GM21447 (cell line): ENCODE results near the gene ZNF804A.

ENCODE experiments used
- ATAC-seq: cut with Tn5 transposase; IDR thresholded peaks from one replicate; pipeline ENCODE4 v1.9.1; 2021; ENCODE audit not compliant: unreplicated experiment

The ZNF804A gene

DNA sequence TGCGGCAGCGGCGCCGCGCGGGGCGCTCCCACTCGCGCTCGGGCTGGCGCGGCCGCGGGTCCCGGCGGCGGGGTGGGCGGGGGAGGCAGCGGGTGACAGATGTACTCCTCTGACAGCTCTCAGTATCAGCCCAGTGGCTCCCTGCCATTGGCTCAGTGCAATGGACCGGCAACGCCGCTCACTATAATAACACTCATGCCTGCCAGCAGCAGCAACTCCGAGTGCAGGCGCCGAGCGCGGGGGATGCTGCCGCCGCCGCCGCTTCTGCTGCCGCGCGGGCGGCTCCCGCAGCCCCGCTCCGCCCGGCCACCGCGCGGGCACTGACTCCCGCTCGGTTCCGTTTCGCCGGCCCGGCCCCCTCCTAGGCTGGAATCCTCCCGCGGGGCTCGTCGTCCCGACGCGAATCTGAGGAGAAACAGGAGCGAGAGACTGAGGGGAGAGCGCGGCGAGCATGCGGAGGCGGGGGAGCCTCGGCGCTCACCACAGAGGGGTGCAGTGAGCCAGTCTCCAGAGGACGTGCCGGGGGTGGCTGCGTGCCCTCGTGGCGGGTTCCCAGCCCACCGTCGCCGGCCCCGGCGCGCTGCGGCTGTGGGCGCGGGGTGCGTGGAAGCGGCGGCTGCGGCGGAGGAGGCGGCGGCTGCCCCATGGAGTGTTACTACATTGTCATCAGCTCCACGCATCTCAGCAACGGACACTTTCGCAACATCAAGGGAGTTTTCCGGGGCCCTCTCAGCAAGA is at the start of gene ZNF804A:
Gene ZNF804A (plus strand): TSS at position 214 of the 738 bp plus-strand sequence. CDS start 431 bp downstream, at position 645.
- ATAC-seq: peak; percentile 67

GRCh38 chr2:184549153-184549552 is 49.2 kb upstream of the ZNF804A start:
- ATAC-seq: no peak

DNA sequence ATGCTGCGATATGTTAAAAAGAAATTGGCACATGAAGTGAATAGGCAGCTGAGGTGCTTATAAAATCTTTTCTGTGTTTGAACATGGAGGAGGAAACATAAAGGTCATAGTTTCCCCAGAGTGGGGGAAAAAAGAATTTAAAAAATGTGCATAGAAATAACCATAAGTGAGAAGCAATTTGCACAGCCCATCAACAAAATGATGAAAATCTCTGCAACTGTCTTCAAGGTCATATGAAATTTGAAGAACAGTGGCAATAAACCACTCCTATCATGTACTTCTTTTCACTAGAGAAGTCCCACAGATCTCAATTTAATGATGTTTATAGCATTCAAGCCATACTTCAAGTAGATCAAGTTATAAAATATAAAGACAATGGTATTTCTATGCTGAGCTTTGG is 46.7 kb upstream of the ZNF804A start:
- no peak for ATAC-seq

DNA sequence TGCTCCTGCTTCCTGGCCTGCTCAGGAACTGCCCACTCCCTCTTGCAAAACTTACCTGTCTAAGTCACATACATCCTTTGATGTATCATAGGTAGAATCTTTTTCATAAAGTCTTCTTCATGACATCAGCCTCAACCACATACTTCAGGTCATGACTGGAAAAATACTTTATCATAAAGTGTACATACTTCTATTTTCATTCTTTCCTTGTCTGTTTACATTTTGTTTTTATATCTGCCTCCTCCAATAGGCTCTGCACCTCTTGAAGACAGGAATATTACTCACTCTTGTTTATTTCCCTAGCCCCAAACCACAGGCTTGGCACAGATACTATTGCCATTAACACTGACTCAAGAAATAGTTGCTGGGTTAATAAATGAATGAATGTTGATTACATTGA is 43.6 kb upstream of the ZNF804A start:
- ATAC-seq: no peak

DNA sequence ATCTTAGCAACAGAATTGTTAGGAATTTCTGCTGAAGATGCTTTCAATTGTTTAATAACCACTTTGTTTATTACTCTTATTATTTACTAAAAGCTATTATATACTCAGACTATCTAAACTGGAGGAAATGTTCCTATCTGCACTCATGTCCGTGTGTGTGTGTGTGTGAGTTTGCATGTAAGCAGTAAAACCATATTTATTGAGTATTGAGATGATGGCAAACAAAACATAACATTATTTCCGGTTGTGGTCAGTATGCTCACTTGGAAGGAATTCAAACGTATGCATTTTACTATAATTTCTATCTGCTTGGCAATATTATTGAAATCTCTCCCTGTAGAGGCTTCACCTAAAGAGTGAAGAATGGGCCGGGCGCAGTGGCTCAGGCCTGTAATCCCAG is 43.0 kb upstream of the ZNF804A start:
- ATAC-seq: no peak

DNA sequence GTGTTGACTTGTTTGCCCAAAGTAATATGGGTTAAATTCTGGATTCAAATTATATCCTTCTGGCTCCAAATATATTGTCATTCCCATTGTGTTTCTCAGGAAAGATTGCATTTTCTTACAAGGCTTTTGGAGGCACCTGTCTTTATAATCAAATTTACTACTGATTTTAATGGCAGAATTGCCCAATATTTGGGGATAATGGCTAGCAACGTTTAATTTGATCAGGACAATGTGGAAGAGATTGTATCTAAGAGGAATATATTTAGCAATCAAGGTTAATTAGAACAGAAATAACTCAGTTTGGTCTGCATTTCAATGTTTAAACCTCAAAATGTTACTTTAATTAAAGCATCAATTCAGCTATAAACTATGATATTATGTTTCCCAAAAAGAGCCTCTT is 41.7 kb upstream of the ZNF804A start:
- ATAC-seq: no peak

GRCh38 chr2:184558713-184559464 is 39.4 kb upstream of the ZNF804A start:
- no peak for ATAC-seq

DNA sequence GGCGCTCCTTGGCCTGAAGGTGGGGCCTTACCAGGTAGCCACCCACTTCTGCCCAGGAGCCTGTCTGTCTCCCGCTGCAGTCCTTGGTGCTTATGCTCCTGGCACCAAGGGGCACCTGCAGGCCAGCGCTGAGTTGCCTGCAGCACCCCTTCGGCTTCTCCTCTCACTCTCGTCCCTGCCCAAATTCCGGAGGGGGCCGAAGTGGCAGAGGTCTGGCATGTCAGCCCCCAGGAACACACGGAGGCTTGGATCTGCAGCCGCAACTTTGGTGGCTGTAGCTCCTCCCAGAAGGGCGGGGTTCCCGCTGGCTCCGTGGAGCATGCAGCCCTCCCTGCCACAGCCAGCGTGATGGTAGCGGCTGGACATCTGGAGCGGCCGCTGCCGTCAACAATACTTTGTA is 37.7 kb upstream of the ZNF804A start:
- no peak for ATAC-seq

GRCh38 chr2:184562532-184562931 is 35.8 kb upstream of the ZNF804A start:
- ATAC-seq: no peak

GRCh38 chr2:184564092-184564491 is 34.2 kb upstream of the ZNF804A start:
- no peak for ATAC-seq

DNA sequence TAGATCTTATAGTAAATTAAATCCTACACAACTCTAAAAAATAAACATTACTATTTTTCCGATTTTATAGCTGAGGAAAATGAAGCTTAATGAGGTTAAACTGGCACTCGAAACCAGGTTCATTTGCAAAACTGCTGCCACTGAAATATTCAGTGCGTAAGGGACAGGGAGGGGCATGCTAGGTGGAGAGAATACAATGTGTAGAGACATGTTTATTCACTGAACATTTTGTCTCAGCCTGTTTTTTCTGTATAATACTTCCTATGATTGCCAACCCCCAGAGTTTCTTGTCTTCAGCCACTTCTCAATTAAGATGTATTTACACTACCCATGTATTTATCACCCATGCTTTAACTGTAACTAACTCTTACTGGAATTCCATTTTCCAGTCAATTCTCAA is 31.6 kb upstream of the ZNF804A start:
- ATAC-seq: no peak

- no peak for ATAC-seq
These were observed 21.3 kb upstream of the ZNF804A start for GRCh38 chr2:184577056-184577455.

DNA sequence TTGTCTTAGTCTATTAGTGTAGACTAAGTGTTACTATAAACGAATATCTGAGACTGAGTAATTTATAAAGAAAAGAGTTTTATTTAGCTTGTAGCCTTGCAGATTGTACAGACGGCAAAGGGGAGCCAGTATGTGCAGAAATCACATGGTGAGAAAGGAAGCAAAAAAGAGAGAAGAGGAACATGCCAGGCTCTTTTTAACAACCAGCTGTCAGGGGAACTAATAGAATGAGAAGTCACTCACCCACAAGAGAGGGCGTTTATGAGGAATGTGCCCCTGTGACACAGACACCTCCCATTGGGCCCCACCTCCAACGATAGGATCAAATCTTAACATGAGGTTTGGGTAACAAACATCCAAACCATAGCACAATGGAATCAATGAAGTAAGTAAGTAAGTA is 20.6 kb upstream of the ZNF804A start:
- no peak for ATAC-seq

DNA sequence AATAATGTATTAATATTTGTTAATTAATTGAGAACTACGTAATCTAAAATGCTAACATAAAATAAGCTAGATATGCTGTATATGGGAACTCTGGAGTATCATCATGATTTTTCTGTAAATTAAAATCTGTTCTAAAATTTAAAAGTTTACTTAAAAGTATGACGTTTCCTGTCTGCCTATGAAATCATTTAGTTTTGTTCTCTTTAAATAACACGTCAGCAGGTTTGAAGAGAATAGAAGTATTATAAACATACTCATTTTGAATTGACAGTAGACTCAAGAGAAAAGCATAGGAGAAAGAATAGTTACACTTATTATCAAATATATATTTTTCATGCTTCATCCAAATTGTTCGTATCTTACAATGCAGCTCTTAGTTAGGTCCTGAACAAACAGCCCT is 19.1 kb upstream of the ZNF804A start:
- ATAC-seq: no peak

- no peak for ATAC-seq
These were observed 16.9 kb upstream of the ZNF804A start for GRCh38 chr2:184581391-184581790.

DNA sequence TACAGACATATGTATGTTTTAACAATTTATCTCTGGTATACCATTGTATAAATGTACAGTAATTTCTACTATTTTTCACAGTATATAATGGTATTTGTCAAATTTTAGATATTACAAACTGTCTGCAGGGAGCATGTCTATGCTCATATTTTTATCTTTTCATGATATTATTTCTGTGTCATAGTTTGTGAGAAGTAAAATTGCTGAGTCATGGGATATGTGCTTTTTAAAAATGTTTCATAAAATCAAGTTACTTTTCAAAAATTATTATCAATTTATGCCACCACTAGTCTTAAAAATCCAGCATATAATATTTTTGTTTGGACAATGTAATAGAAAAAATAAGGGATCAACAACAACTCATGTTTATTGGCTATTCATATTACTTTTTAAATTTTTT is 9.1 kb upstream of the ZNF804A start:
- no peak for ATAC-seq

DNA sequence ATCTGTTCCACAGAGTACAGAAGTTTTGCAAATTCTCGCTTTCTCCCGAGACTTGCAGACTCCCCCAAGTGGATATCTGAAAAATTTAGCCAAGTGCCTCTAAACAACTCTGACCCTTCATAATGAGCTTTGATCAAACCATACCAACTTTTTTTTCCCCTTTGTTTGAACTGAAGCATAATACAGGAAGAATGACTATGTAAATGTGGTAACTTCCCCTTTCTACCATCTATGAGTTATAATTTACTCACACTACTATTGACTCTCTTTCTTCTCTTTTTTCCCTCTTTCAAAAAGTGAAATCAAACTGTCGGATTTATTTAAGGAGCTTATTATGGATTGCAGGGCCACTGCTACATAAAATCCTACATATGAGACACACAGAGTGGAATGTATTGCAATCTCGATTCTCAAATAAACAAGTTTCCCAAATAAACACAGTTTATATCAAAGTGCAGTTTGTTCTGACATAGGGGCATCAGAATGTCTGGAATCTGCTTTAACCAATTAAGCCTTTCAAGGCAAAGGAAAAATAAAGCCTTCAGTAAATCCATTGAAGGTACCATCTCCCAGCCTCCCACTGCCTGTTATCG is 1.4 kb upstream of the ZNF804A start:
- no peak for ATAC-seq

GRCh38 chr2:184597571-184597991 is 748 bp upstream of the ZNF804A start:
- ATAC-seq: peak; percentile 24

GRCh38 chr2:184598002-184598315 is 370 bp upstream of the ZNF804A start:
- no peak for ATAC-seq

- no peak for ATAC-seq
These were observed 934 bp downstream of the ZNF804A start for GRCh38 chr2:184599054-184599871.

- ATAC-seq: no peak
These were observed 1.5 kb downstream of the ZNF804A start for GRCh38 chr2:184599872-184600222.
